ENCODE results near the gene MASP2.

DNA sequence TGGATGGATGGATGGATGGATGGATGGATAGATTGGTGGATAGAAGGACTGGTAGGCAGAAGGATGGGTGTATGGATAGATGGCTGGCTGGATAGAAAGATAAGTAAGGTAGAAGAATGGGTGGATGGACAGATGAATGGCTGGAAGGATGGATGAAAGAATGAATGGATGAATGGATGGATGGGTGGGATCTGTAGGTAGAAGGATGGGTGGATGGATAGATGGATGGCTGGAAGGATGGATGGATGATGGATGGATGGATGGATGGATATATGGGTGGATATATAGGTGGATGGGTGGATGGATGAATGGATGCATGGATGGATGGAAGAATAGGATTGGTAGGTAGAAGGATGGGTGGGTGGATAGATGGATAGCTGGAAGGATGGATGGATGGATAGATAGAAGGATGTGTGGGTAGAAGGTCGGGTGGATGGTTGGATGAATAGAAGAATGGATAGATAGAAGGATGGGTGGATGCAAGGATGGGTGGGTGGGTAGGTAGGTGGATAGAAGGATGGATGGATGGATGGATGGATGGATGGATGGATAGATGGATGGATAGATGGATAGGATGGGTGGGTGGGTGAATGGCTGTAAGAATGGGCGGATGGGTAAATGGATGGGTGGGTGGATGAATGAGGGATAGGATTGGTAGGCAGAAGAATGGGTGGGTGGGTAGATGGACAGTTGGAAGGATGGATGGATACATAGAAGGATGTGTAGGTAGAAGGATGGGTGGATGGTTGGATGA lies 7.5 kb downstream of the MASP2 start:
- TF ChIP-seq, protein P1, sequence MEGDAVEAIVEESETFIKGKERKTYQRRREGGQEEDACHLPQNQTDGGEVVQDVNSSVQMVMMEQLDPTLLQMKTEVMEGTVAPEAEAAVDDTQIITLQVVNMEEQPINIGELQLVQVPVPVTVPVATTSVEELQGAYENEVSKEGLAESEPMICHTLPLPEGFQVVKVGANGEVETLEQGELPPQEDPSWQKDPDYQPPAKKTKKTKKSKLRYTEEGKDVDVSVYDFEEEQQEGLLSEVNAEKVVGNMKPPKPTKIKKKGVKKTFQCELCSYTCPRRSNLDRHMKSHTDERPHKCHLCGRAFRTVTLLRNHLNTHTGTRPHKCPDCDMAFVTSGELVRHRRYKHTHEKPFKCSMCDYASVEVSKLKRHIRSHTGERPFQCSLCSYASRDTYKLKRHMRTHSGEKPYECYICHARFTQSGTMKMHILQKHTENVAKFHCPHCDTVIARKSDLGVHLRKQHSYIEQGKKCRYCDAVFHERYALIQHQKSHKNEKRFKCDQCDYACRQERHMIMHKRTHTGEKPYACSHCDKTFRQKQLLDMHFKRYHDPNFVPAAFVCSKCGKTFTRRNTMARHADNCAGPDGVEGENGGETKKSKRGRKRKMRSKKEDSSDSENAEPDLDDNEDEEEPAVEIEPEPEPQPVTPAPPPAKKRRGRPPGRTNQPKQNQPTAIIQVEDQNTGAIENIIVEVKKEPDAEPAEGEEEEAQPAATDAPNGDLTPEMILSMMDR (IDR thresholded peaks at IDR 0.05), result no peak
- TF ChIP-seq POLR2A (IDR thresholded peaks at IDR 0.05), result no peak
